SK-N-SH (cell line): ENCODE measurements around the gene EXOC5. TPM values are rescaled to one million over a fixed set of nuclear protein-coding genes. Genes with fewer than 3 reads are reported as not detected.

Source experiments
- CTCF ChIA-PET: fragments of 300-600, 350-600 bp; formaldehyde crosslinking; extraction: SDS; loops from one replicate; lab custom pipeline; 2021; lab: Yijun Ruan, JAX
- POLR2A ChIA-PET: fragments of 350-600 bp; sonication (Branson Sonifier 250); formaldehyde crosslinking; extraction: SDS; loops from one replicate; lab custom pipeline; 2020; ENCODE audit warnings: antibody characterized with exemption, inconsistent platforms; lab: Yijun Ruan, JAX
- DNase-seq: peaks from one replicate; pipeline ENCODE4 v3.0.0; 2012
- H2AFZ ChIP-seq: fragments of 200-600 bp; sonication (generic); 2 replicates; pipeline ENCODE4 v1.8.1; 2016; ENCODE audit warnings: antibody characterized with exemption, mild to moderate bottlenecking, low read depth
- H3F3A ChIP-seq: fragments of 200-600 bp; sonication (generic); replicated peaks from 2 replicates; pipeline ENCODE3; 2016; ENCODE audit warnings: antibody characterized with exemption, mild to moderate bottlenecking; ENCODE audit not compliant: insufficient read depth
- H3K27ac ChIP-seq, 2 experiments: fragments of 200-500 bp in 1 of 2; fragments of 200-600 bp in 1 of 2; sonication (Bioruptor generic) in 1 of 2; sonication (generic), shearing (Covaris generic) in 1 of 2; 2 replicates each; pipeline versions ENCODE4 v1.5.1 to v1.6.1; 2014 to 2016; ENCODE audit warnings: low read depth in 2 of 2, inconsistent platforms in 1 of 2, low read length in 1 of 2, mild to moderate bottlenecking in 1 of 2, mixed read lengths in 1 of 2
- H3K27me3 ChIP-seq: fragments of 200-600 bp; sonication (generic), shearing (Covaris generic); 2 replicates; pipeline ENCODE4 v1.6.1; 2016; ENCODE audit warnings: mixed run types; ENCODE audit not compliant: insufficient read depth
- H3K36me3 ChIP-seq, 2 experiments: fragments of 200-500 bp in 1 of 2; fragments of 200-600 bp in 1 of 2; sonication (Bioruptor generic) in 1 of 2; sonication (generic) in 1 of 2; replicated peaks in 1 of 2; 2 replicates each; pipeline versions ENCODE3 to v1.5.1; 2014 to 2016; ENCODE audit warnings: low read length in 1 of 2, mild to moderate bottlenecking in 1 of 2; ENCODE audit not compliant: insufficient read depth in 2 of 2, control insufficient read depth in 1 of 2
- H3K4me1 ChIP-seq, 2 experiments: fragments of 200-500 bp in 1 of 2; fragments of 200-600 bp in 1 of 2; sonication (Bioruptor generic) in 1 of 2; sonication (generic), shearing (Covaris generic) in 1 of 2; 2 replicates each; pipeline versions ENCODE4 v1.5.1 to v1.6.1; 2014 to 2016; ENCODE audit warnings: low read depth in 1 of 2, low read length in 1 of 2, mixed run types in 1 of 2; ENCODE audit not compliant: insufficient read depth in 2 of 2, control insufficient read depth in 1 of 2
- H3K4me2 ChIP-seq: fragments of 200-600 bp; sonication (generic), shearing (Covaris generic); 2 replicates; pipeline ENCODE4 v1.6.1; 2017; ENCODE audit warnings: mixed run types
- H3K4me3 ChIP-seq, 2 experiments: fragments of 200-500 bp in 1 of 2; fragments of 200-600 bp in 1 of 2; sonication (Bioruptor generic) in 1 of 2; sonication (generic), shearing (Covaris generic) in 1 of 2; 2 replicates each; pipeline versions ENCODE4 v1.5.1 to v1.8.1; 2014 to 2016; ENCODE audit warnings: low read depth in 2 of 2, inconsistent platforms in 1 of 2, low read length in 1 of 2, mild to moderate bottlenecking in 1 of 2, mixed read lengths in 1 of 2, moderate library complexity in 1 of 2
- H3K79me2 ChIP-seq: fragments of 200-600 bp; sonication (generic); 2 replicates; pipeline ENCODE4 v1.8.1; 2017; ENCODE audit warnings: mild to moderate bottlenecking; ENCODE audit not compliant: insufficient read depth
- H3K9ac ChIP-seq: fragments of 200-600 bp; sonication (generic); 2 replicates; pipeline ENCODE4 v1.6.1; 2017; ENCODE audit warnings: mixed run types
- H3K9me2 ChIP-seq: fragments of 200-600 bp; sonication (generic); 2 replicates; pipeline ENCODE4 v1.6.1; 2017; ENCODE audit warnings: mixed run types
- H3K9me3 ChIP-seq: fragments of 200-600 bp; sonication (generic); 2 replicates; pipeline ENCODE4 v1.6.1; 2017; ENCODE audit warnings: mixed run types, mild to moderate bottlenecking, moderate library complexity
- H4K20me1 ChIP-seq: fragments of 200-600 bp; sonication (generic); 2 replicates; pipeline ENCODE4 v1.6.1; 2017; ENCODE audit warnings: mild to moderate bottlenecking, mixed run types; ENCODE audit not compliant: insufficient read depth
- CHD2 ChIP-seq: fragments of 150-350 bp; IDR thresholded peaks from 2 replicates; pipeline ENCODE4 v1.6.1; 2018; ENCODE audit warnings: low read length; ENCODE audit not compliant: partially characterized antibody
- CTCF ChIP-seq: fragments of 200-600 bp; sonication (generic); IDR thresholded peaks from 2 replicates; pipeline ENCODE4 v1.6.1; 2017; ENCODE audit warnings: antibody characterized with exemption, mild to moderate bottlenecking, moderate library complexity
- ELF1 ChIP-seq: IDR thresholded peaks from 2 replicates; pipeline ENCODE4 v1.4.0; 2012
- EP300 ChIP-seq, 2 experiments: IDR thresholded peaks; 2 replicates each; pipeline versions ENCODE4 v1.4.0 to v1.6.1; 2012; ENCODE audit warnings: borderline replicate concordance in 1 of 2, low read depth in 1 of 2, low read length in 1 of 2
- EZH2phosphoT487 ChIP-seq: fragments of 200-600 bp; sonication (generic); IDR thresholded peaks from 2 replicates; pipeline ENCODE4 v1.6.1; 2017; ENCODE audit warnings: low read depth, mixed run types, mild to moderate bottlenecking, antibody characterized with exemption, moderate library complexity, borderline replicate concordance
- JUND ChIP-seq: IDR thresholded peaks from 2 replicates; pipeline ENCODE4 v1.4.0; 2012
- MAX ChIP-seq: IDR thresholded peaks from 2 replicates; pipeline ENCODE4 v1.4.0; 2012; ENCODE audit warnings: low read depth
- NFIC ChIP-seq: IDR thresholded peaks from 2 replicates; pipeline ENCODE4 v1.4.0; 2012; ENCODE audit warnings: borderline replicate concordance
- NRF1 ChIP-seq: IDR thresholded peaks from 2 replicates; pipeline ENCODE4 v1.6.1; 2012; ENCODE audit warnings: low read depth, mild to moderate bottlenecking, low read length
- RAD21 ChIP-seq: IDR thresholded peaks from 2 replicates; pipeline ENCODE4 v1.6.1; 2012; ENCODE audit warnings: mild to moderate bottlenecking, low read length
- RFX5 ChIP-seq: IDR thresholded peaks from 2 replicates; pipeline ENCODE4 v1.6.1; 2012; ENCODE audit warnings: mild to moderate bottlenecking, improper control_type of control experiment, low read length
- RXRA ChIP-seq: IDR thresholded peaks from 2 replicates; pipeline ENCODE4 v1.4.0; 2012; ENCODE audit warnings: low read depth, mild to moderate bottlenecking, borderline replicate concordance
- TAF1 ChIP-seq: IDR thresholded peaks from 2 replicates; pipeline ENCODE4 v1.6.1; 2012; ENCODE audit warnings: low read depth, mild to moderate bottlenecking, low read length, moderate library complexity, borderline replicate concordance
- USF1 ChIP-seq: IDR thresholded peaks from 2 replicates; pipeline ENCODE4 v1.4.0; 2012; ENCODE audit warnings: low read depth, borderline replicate concordance
- USF2 ChIP-seq: fragments of 150-350 bp; IDR thresholded peaks from 2 replicates; pipeline ENCODE4 v1.6.1; 2017; ENCODE audit warnings: antibody characterized with exemption, low read length, low read depth, borderline replicate concordance
- WGBS: methylation state at CpG from one replicate; pipeline ENCODE4 v1.1.6; 2017; ENCODE audit warnings: low lambda C conversion rate; 5-methylcytosine and 5-hydroxymethylcytosine counted together
- polyA plus RNA-seq, 3 experiments: library from polyadenylated mRNA; depleted of rRNA; stranded (reverse); fragments of >200 nt; gene quantifications; 2 replicates each; pipeline ENCODE4 v1.2.3, GENCODE V29; 2012

EXOC5 gene
- polyA plus RNA-seq, 1 of the 3 experiments (the other 2 are of a cell fraction) = 10.5 TPM

- Histone ChIP-seq H3K9ac (no peak overlapping the region), H3K4me2 (no peak overlapping the region), H3K36me3 (peaks cover 23 to 26% of the 10 kb centered on the region in 2 experiments), H3K27ac (no peak overlapping the region), H2AFZ (no peak overlapping the region), H3F3A (no peaks in the 10 kb centered on the region), H3K4me1 (no peaks in the 10 kb centered on the region), H3K27me3 (no peaks in the 10 kb centered on the region), H3K4me3 (no peak overlapping the region), H3K79me2 (no peaks in the 10 kb centered on the region), H3K9me3 (no peaks in the 10 kb centered on the region), H3K9me2 (no peaks in the 10 kb centered on the region), H4K20me1 (no peaks in the 10 kb centered on the region)
- ChIA-PET POLR2A (interaction anchor here (0.9 kb wide), 1 partner anchor 25 kb away, joined by 3 read pairs; no protein-coding TSS in a partner anchor), CTCF (interaction anchor here (0.6 to 2.2 kb wide), 9 partner anchors 10 to 635 kb away, joined by 3 to 8 read pairs (median 4); no protein-coding TSS in a partner anchor)
- DNase-seq = no peak
- no peak for TF ChIP-seq CHD2
- peak; percentile 62 for TF ChIP-seq CTCF
- no peak for TF ChIP-seq USF2
- TF ChIP-seq RXRA = no peak
- TF ChIP-seq EZH2phosphoT487 = no peak
- no peak for TF ChIP-seq MAX
- no peak for TF ChIP-seq USF1
- no peak for TF ChIP-seq JUND
- no peak for TF ChIP-seq TAF1
- peak; percentile 23; the same call in 1 of the 2 replicates for TF ChIP-seq RAD21
- TF ChIP-seq NRF1 = no peak
- no peak for TF ChIP-seq ELF1
- no peak for TF ChIP-seq NFIC
- no peak for TF ChIP-seq EP300 (IDR thresholded peaks at IDR 0.05; ENCODE audit: borderline replicate concordance in 1 of 2, low read depth in 1 of 2, low read length in 1 of 2)
- no peak for TF ChIP-seq RFX5
- 92% methylated on average over 1 of the region's 1 CpG for WGBS
Observed at GRCh38 chr14:57293866-57294837, 25.4 kb upstream of the EXOC5 start.
